Astrocyte (in vitro differentiated cells and primary cell): ENCODE results near the gene ATRNL1. TPM values are rescaled to one million over a fixed set of nuclear protein-coding genes. Genes with fewer than 3 reads are reported as not detected.

Experiments used
- DNase-seq: peaks from one replicate; pipeline ENCODE4 v3.0.0-alpha.2; 2010; ENCODE audit warnings: low read depth
- FAIRE-seq: peaks from 2 replicates; lab custom pipeline; 2011; peaks lifted over from hg19 to GRCh38; lab: Jason Lieb, UNC
- H2AFZ ChIP-seq: 2 replicates; pipeline ENCODE4 v1.6.0; 2012; ENCODE audit warnings: low read depth, low read length, inconsistent platforms
- H3K27ac ChIP-seq: 2 replicates; pipeline ENCODE4 v1.5.1; 2011; ENCODE audit warnings: low read depth, low read length, inconsistent platforms
- H3K27me3 ChIP-seq: 2 replicates; pipeline ENCODE4 v1.6.0; 2011; ENCODE audit warnings: low read length, inconsistent platforms; ENCODE audit not compliant: insufficient read depth
- H3K36me3 ChIP-seq: 2 replicates; pipeline ENCODE4 v1.5.1; 2011; ENCODE audit warnings: low read length, inconsistent platforms; ENCODE audit not compliant: insufficient read depth
- H3K4me1 ChIP-seq: 2 replicates; pipeline ENCODE4 v1.5.1; 2011; ENCODE audit warnings: low read length, inconsistent platforms; ENCODE audit not compliant: insufficient read depth
- H3K4me2 ChIP-seq: 2 replicates; pipeline ENCODE4 v1.6.0; 2012; ENCODE audit warnings: low read length, inconsistent platforms
- H3K4me3 ChIP-seq: 2 replicates; pipeline ENCODE4 v1.5.1; 2011; ENCODE audit warnings: low read depth, mild to moderate bottlenecking, low read length, inconsistent platforms; ENCODE audit not compliant: insufficient read depth
- H3K79me2 ChIP-seq: 2 replicates; pipeline ENCODE4 v1.6.0; 2012; ENCODE audit warnings: mild to moderate bottlenecking, low read length, inconsistent platforms; ENCODE audit not compliant: insufficient read depth
- H3K9ac ChIP-seq: 2 replicates; pipeline ENCODE4 v1.6.0; 2012; ENCODE audit warnings: mild to moderate bottlenecking, low read length, inconsistent platforms
- H3K9me3 ChIP-seq: 2 replicates; pipeline ENCODE4 v1.5.1; 2012; ENCODE audit warnings: low read depth, mild to moderate bottlenecking, low read length, inconsistent platforms; ENCODE audit not compliant: insufficient read depth
- H4K20me1 ChIP-seq: 2 replicates; pipeline ENCODE4 v1.6.0; 2012; ENCODE audit warnings: low read length, inconsistent platforms; ENCODE audit not compliant: insufficient read depth
- H3K27ac Mint-ChIP-seq: one replicate; pipeline ENCODE4 v1.8.0; 2021; ENCODE audit warnings: mild to moderate bottlenecking, mixed read lengths; ENCODE audit not compliant: unreplicated experiment
- H3K27me3 Mint-ChIP-seq: one replicate; pipeline ENCODE4 v1.8.0; 2021; ENCODE audit warnings: low read depth, mixed read lengths; ENCODE audit not compliant: unreplicated experiment
- H3K36me3 Mint-ChIP-seq: one replicate; pipeline ENCODE4 v1.8.0; 2021; ENCODE audit warnings: low read depth, mixed read lengths; ENCODE audit not compliant: unreplicated experiment
- H3K4me1 Mint-ChIP-seq: one replicate; pipeline ENCODE4 v1.8.0; 2021; ENCODE audit warnings: low read depth, mixed read lengths; ENCODE audit not compliant: unreplicated experiment
- H3K4me3 Mint-ChIP-seq: one replicate; pipeline ENCODE4 v1.8.0; 2021; ENCODE audit warnings: mild to moderate bottlenecking, moderate library complexity, mixed read lengths; ENCODE audit not compliant: unreplicated experiment
- H3K9me3 Mint-ChIP-seq: one replicate; pipeline ENCODE4 v1.8.0; 2021; ENCODE audit warnings: mild to moderate bottlenecking, mixed read lengths; ENCODE audit not compliant: unreplicated experiment
- CTCF ChIP-seq: IDR thresholded peaks from 2 replicates; pipeline ENCODE4 v1.5.1; 2011; ENCODE audit warnings: low read depth, mild to moderate bottlenecking, inconsistent platforms, low read length, moderate library complexity; ENCODE audit not compliant: insufficient read depth
- EZH2 ChIP-seq: IDR thresholded peaks from 2 replicates; pipeline ENCODE4 v1.6.1; 2012; ENCODE audit warnings: mild to moderate bottlenecking, low read length, inconsistent platforms; ENCODE audit not compliant: insufficient read depth
- total RNA-seq: library from RNA; stranded (reverse); gene quantifications from 2 replicates; pipeline ENCODE4 v1.2.1, GENCODE V29; 2021

The ATRNL1 gene
- total RNA-seq, 1 donor from 2014 or later, result 17.5 TPM

GRCh38 chr10:115665549-115665948 lies 572.4 kb downstream of the ATRNL1 start:
- Mint-ChIP-seq H3K4me1 (no peaks in the 10 kb centered on the region), H3K36me3 (no peaks in the 10 kb centered on the region), H3K4me3 (no peak overlapping the region), H3K27me3 (no peaks in the 10 kb centered on the region), H3K9me3 (no peaks in the 10 kb centered on the region), H3K27ac (no peak overlapping the region)
- no peak for FAIRE-seq
- Histone ChIP-seq H3K36me3 (no peaks in the 10 kb centered on the region), H2AFZ (no peak overlapping the region), H3K4me2 (no peak overlapping the region), H3K9ac (no peak overlapping the region), H3K27me3 (no peaks in the 10 kb centered on the region), H3K4me3 (no peak overlapping the region), H3K4me1 (no peaks in the 10 kb centered on the region), H4K20me1 (no peaks in the 10 kb centered on the region), H3K9me3 (no peaks in the 10 kb centered on the region), H3K79me2 (no peaks in the 10 kb centered on the region), H3K27ac (no peak overlapping the region)
- DNase-seq, result no peak
- TF ChIP-seq EZH2 (no peak), CTCF (no peak)

- H3K79me2 ChIP-seq, result no peaks in the 10 kb centered on the region
- no peak for FAIRE-seq
- H4K20me1 ChIP-seq, result no peaks in the 10 kb centered on the region
- H3K9me3 ChIP-seq, result no peaks in the 10 kb centered on the region
- Mint-ChIP-seq H3K4me3 (no peak overlapping the region), H3K4me1 (no peaks in the 10 kb centered on the region), H3K36me3 (no peaks in the 10 kb centered on the region), H3K9me3 (no peaks in the 10 kb centered on the region), H3K27ac (no peak overlapping the region), H3K27me3 (peaks cover 3% of the 10 kb centered on the region)
- DNase-seq, result peak; percentile 22
- H2AFZ ChIP-seq, result no peak overlapping the region
- H3K4me3 ChIP-seq, result no peak overlapping the region
- no peak overlapping the region for H3K4me2 ChIP-seq
- no peaks in the 10 kb centered on the region for H3K4me1 ChIP-seq
- TF ChIP-seq CTCF, result no peak
- no peak for TF ChIP-seq EZH2
- H3K36me3 ChIP-seq, result no peaks in the 10 kb centered on the region
- no peak overlapping the region for H3K27ac ChIP-seq
- H3K27me3 ChIP-seq, result no peaks in the 10 kb centered on the region
- no peak overlapping the region for H3K9ac ChIP-seq
These were observed 581.3 kb downstream of the ATRNL1 start for GRCh38 chr10:115674496-115674895.

- Mint-ChIP-seq H3K4me1 (no peaks in the 10 kb centered on the region), H3K9me3 (no peaks in the 10 kb centered on the region), H3K4me3 (no peak overlapping the region), H3K27ac (no peak overlapping the region), H3K27me3 (no peaks in the 10 kb centered on the region), H3K36me3 (no peaks in the 10 kb centered on the region)
- Histone ChIP-seq H3K27me3 (no peaks in the 10 kb centered on the region), H3K4me2 (no peak overlapping the region), H3K4me3 (no peak overlapping the region), H3K4me1 (no peaks in the 10 kb centered on the region), H3K36me3 (no peaks in the 10 kb centered on the region), H3K79me2 (no peaks in the 10 kb centered on the region), H3K27ac (no peak overlapping the region), H3K9ac (no peak overlapping the region), H4K20me1 (no peaks in the 10 kb centered on the region), H3K9me3 (no peaks in the 10 kb centered on the region), H2AFZ (no peak overlapping the region)
- FAIRE-seq, result no peak
- TF ChIP-seq CTCF, result no peak
- no peak for TF ChIP-seq EZH2
- DNase-seq, result no peak
These were observed 603.6 kb downstream of the ATRNL1 start for GRCh38 chr10:115696747-115697146.
